Measurements from ENCODE around the gene SPINT1. TPM values are rescaled to one million over a fixed set of nuclear protein-coding genes. Genes with fewer than 3 reads are reported as not detected.

The SPINT1 gene
- total and polyA plus RNA-seq, 2 experiments from 2014 or later = 5.3 to 9.5 TPM

DNA sequence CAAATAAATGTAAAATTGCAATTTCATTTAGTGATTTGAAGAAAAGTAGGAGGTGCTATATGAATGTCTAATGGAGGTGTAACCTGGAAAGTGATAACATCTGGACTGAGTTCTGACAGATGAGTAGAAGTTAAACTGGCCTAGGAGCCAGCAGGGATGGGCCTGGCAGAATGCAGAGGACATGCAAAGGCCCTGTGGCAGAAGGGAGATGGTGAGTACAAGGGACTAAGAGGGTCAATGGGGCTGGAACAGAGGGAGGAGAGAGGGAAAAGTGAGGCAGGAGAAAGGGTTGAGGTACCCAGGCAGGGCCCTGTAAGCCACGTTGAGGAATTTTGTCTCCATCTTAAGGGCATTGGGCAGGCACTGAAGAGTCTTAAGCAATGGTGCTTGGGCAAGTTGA, 12.0 kb upstream of the SPINT1 start:
- Histone ChIP-seq H3K4me1 (ENCODE audit: low read depth) (no peaks in the 10 kb centered on the region), H3K27ac (no peak overlapping the region), H3K9me3 (ENCODE audit: low read depth) (no peaks in the 10 kb centered on the region), H3K36me3 (no peaks in the 10 kb centered on the region), H3K27me3 (no peaks in the 10 kb centered on the region), H3K4me3 (no peak overlapping the region)
- TF ChIP-seq, protein P1, sequence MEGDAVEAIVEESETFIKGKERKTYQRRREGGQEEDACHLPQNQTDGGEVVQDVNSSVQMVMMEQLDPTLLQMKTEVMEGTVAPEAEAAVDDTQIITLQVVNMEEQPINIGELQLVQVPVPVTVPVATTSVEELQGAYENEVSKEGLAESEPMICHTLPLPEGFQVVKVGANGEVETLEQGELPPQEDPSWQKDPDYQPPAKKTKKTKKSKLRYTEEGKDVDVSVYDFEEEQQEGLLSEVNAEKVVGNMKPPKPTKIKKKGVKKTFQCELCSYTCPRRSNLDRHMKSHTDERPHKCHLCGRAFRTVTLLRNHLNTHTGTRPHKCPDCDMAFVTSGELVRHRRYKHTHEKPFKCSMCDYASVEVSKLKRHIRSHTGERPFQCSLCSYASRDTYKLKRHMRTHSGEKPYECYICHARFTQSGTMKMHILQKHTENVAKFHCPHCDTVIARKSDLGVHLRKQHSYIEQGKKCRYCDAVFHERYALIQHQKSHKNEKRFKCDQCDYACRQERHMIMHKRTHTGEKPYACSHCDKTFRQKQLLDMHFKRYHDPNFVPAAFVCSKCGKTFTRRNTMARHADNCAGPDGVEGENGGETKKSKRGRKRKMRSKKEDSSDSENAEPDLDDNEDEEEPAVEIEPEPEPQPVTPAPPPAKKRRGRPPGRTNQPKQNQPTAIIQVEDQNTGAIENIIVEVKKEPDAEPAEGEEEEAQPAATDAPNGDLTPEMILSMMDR (IDR thresholded peaks at IDR 0.05; ENCODE audit: low read depth, low read length) = no peak
- no peak for DNase-seq (ENCODE audit: low read depth in 1 of 2, low spot score in 1 of 2)

DNA sequence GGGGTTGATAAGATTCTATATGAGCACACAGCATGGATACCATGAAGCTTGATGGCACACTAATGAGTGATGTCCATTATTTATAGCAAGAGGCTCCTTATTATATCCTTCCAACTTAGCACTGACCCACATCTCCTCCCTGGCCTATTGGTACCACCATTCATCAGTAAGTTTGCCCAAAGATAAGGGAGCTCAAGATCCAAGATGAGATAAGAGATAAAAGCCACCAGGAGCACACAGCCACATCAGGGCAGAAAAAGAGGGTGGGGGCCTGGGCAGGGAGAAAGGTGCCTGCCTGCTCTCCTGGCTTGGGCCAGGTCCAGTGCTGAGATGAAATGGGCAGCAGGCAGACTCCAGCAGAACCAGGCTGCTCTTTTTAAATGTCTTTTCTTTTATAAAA, 10.9 kb upstream of the SPINT1 start:
- Histone ChIP-seq H3K27me3 (no peaks in the 10 kb centered on the region), H3K4me3 (no peak overlapping the region), H3K9me3 (ENCODE audit: low read depth) (no peaks in the 10 kb centered on the region), H3K4me1 (ENCODE audit: low read depth) (no peaks in the 10 kb centered on the region), H3K27ac (no peak overlapping the region), H3K36me3 (no peaks in the 10 kb centered on the region)
- TF ChIP-seq, protein P1 (IDR thresholded peaks at IDR 0.05; ENCODE audit: low read depth, low read length) = no peak
- no peak for DNase-seq (ENCODE audit: low read depth in 1 of 2, low spot score in 1 of 2)

DNA sequence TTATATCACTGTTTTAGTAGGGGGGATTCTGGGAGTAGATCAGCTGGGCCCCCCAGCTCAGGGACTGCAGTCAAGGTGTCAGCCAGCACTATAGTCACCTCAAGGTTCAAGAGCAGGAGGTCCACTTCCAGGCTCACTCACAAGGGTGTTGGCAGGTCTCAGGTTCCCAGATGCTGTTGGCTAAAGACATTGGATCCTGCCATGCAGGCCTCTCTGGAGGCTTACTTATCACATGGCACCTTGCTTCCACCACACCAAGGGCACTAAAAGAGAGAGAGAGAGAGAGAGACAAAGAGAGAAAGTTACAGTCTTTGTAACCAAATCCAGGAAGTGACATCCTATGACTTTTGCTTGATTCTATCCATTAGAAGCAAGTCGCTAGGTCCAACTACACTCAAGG, 7.8 kb upstream of the SPINT1 start:
- DNase-seq (ENCODE audit: low read depth in 1 of 2, low spot score in 1 of 2) = no peak
- TF ChIP-seq, protein P1 (IDR thresholded peaks at IDR 0.05; ENCODE audit: low read depth, low read length) = no peak

DNA sequence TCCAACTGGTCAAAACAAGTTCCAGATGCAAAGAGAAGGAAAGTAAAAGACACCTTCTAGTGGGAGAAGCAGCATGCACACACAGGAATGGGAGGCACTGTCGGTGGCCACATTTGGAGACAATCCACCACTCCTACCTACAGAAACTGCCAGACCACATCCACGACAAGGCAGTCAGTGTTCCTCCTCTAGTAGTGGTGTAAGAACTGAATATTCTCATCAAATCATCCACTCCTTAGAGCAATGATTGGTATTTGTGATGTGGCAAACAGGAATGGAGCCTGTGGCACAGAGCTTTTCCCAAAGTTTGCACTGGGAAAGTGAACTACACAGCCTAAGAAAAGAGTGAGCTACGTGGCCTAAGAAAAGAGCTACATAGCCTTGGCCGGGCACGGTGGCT, 5.1 kb upstream of the SPINT1 start:
- no peak overlapping the region for H3K27ac ChIP-seq
- no peaks in the 10 kb centered on the region for H3K4me1 ChIP-seq (ENCODE audit: low read depth)
- H3K9me3 ChIP-seq (ENCODE audit: low read depth) = no peaks in the 10 kb centered on the region
- no peak for DNase-seq (ENCODE audit: low read depth in 1 of 2, low spot score in 1 of 2)
- H3K27me3 ChIP-seq = peaks cover 11% of the 10 kb centered on the region
- TF ChIP-seq, protein P1 (IDR thresholded peaks at IDR 0.05; ENCODE audit: low read depth, low read length) = no peak
- no peak overlapping the region for H3K4me3 ChIP-seq
- no peaks in the 10 kb centered on the region for H3K36me3 ChIP-seq

More for the DNA sequence above, 7.8 kb upstream of the SPINT1 start:
- Histone ChIP-seq H3K4me3 (no peak overlapping the region), H3K9me3 (ENCODE audit: low read depth) (no peaks in the 10 kb centered on the region), H3K27ac (no peak overlapping the region), H3K36me3 (no peaks in the 10 kb centered on the region), H3K4me1 (ENCODE audit: low read depth) (no peaks in the 10 kb centered on the region), H3K27me3 (no peaks in the 10 kb centered on the region)

DNA sequence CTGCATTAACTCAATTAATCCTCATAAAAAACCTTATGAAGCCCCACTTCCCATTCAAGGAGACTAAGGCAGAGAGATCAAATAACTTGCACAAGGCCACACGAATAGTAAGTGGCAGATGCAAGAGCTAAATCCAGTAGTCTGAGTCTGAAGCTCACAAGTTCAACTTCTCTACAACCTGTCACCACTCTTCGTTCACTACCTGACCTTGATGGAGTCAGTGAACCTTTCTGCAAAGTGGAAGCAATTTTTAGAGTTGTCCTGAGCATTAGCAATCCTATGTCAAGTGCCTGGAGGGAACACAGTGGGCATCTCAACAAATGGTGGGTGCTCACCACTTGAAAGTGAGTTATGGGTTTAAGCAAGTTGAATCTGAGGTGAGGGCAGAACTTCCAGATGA, 2.1 kb upstream of the SPINT1 start:
- no peaks in the 10 kb centered on the region for H3K36me3 ChIP-seq
- H3K4me1 ChIP-seq (ENCODE audit: low read depth) = no peaks in the 10 kb centered on the region
- H3K9me3 ChIP-seq (ENCODE audit: low read depth) = no peaks in the 10 kb centered on the region
- no peak overlapping the region for H3K4me3 ChIP-seq
- H3K27ac ChIP-seq = no peak overlapping the region
- TF ChIP-seq, protein P1 (IDR thresholded peaks at IDR 0.05; ENCODE audit: low read depth, low read length) = no peak
- peak in 1 of 2 donors; percentile 82 for DNase-seq (ENCODE audit: low read depth in 1 of 2, low spot score in 1 of 2)
- peaks cover 31% of the 10 kb centered on the region for H3K27me3 ChIP-seq

All from cardiac muscle cell (in vitro differentiated cells and primary cell).